MM.1S (cell line): ENCODE data around the gene PTPRD.

Source experiments
- DNase-seq: peaks from one replicate; pipeline ENCODE4 v3.0.0-alpha.2; 2015
- H2AFZ ChIP-seq: fragments of 300-600 bp; sonication (generic); 2 replicates; pipeline ENCODE4 v1.6.0; 2016; ENCODE audit warnings: antibody characterized with exemption, low read length
- H3F3A ChIP-seq: fragments of 300-600 bp; sonication (generic); 2 replicates; pipeline ENCODE4 v1.6.1; 2016; ENCODE audit warnings: mild to moderate bottlenecking, antibody characterized with exemption, low read length, moderate library complexity, mixed read lengths; ENCODE audit not compliant: insufficient read depth
- H3K27ac ChIP-seq: fragments of 300-600 bp; sonication (generic); 2 replicates; pipeline ENCODE4 v1.5.1; 2016; ENCODE audit warnings: mild to moderate bottlenecking, low read length
- H3K27me3 ChIP-seq: fragments of 300-600 bp; sonication (generic); replicated peaks from 2 replicates; pipeline ENCODE4 v1.6.0; 2016; ENCODE audit warnings: low read length; ENCODE audit not compliant: insufficient read depth
- H3K36me3 ChIP-seq: fragments of 300-600 bp; sonication (generic); replicated peaks from 2 replicates; pipeline ENCODE4 v1.6.1; 2016; ENCODE audit warnings: mild to moderate bottlenecking, low read length, mixed read lengths; ENCODE audit not compliant: insufficient read depth
- H3K4me1 ChIP-seq: fragments of 300-600 bp; sonication (generic); 2 replicates; pipeline ENCODE4 v1.6.1; 2016; ENCODE audit warnings: low read length, mixed read lengths
- H3K4me2 ChIP-seq: fragments of 300-600 bp; sonication (generic); 2 replicates; pipeline ENCODE4 v1.6.0; 2016; ENCODE audit warnings: low read depth, low read length
- H3K4me3 ChIP-seq: fragments of 300-600 bp; sonication (generic); 2 replicates; pipeline ENCODE4 v1.5.1; 2016; ENCODE audit warnings: low read length, mixed read lengths
- H3K79me2 ChIP-seq: fragments of 300-600 bp; sonication (generic); 2 replicates; pipeline ENCODE4 v1.6.1; 2016; ENCODE audit warnings: mixed run types, low read length, mixed read lengths
- H3K9ac ChIP-seq: fragments of 300-600 bp; sonication (generic); 2 replicates; pipeline ENCODE4 v1.6.1; 2016; ENCODE audit warnings: low read length, mixed read lengths
- H3K9me2 ChIP-seq: fragments of 300-600 bp; sonication (generic); replicated peaks from 2 replicates; pipeline ENCODE4 v1.6.1; 2016; ENCODE audit warnings: mild to moderate bottlenecking, low read length, mixed read lengths; ENCODE audit not compliant: insufficient read depth
- H3K9me3 ChIP-seq: fragments of 300-600 bp; sonication (generic); replicated peaks from 2 replicates; pipeline ENCODE4 v1.6.1; 2016; ENCODE audit warnings: mild to moderate bottlenecking, low read length, mixed read lengths; ENCODE audit not compliant: insufficient read depth
- H4K20me1 ChIP-seq: fragments of 300-600 bp; sonication (generic); 2 replicates; pipeline ENCODE4 v1.6.1; 2016; ENCODE audit warnings: mild to moderate bottlenecking, low read length, moderate library complexity, mixed read lengths; ENCODE audit not compliant: insufficient read depth
- CTCF ChIP-seq: fragments of 300-600 bp; sonication (generic); IDR thresholded peaks from 2 replicates; pipeline ENCODE4 v1.5.1; 2016; ENCODE audit warnings: antibody characterized with exemption, low read length, mixed read lengths
- EZH2 ChIP-seq: fragments of 300-600 bp; sonication (generic); optimal IDR thresholded peaks from 2 replicates; pipeline ENCODE3; 2017; ENCODE audit warnings: low read depth, mild to moderate bottlenecking, antibody characterized with exemption, low read length, mixed read lengths
- EZH2phosphoT487 ChIP-seq: fragments of 300-600 bp; sonication (generic); IDR thresholded peaks from 2 replicates; pipeline ENCODE4 v1.6.1; 2018; ENCODE audit warnings: antibody characterized with exemption, low read length

PTPRD gene

GRCh38 chr9:8727191-8727590, 1885.6 kb downstream of the PTPRD start:
- Histone ChIP-seq H3K4me3 (no peak overlapping the region), H3K9me3 (no peaks in the 10 kb centered on the region), H3K27ac (no peak overlapping the region), H3K4me1 (no peaks in the 10 kb centered on the region), H2AFZ (no peak overlapping the region), H3F3A (no peaks in the 10 kb centered on the region), H3K4me2 (no peak overlapping the region), H3K9me2 (no peaks in the 10 kb centered on the region; the same call in 1 of the 2 replicates), H4K20me1 (no peaks in the 10 kb centered on the region), H3K36me3 (no peaks in the 10 kb centered on the region), H3K9ac (no peak overlapping the region), H3K79me2 (no peaks in the 10 kb centered on the region), H3K27me3 (no peaks in the 10 kb centered on the region)
- no peak for TF ChIP-seq EZH2
- TF ChIP-seq CTCF: no peak
- no peak for TF ChIP-seq EZH2phosphoT487
- DNase-seq: no peak

GRCh38 chr9:8726692-8727091, 1886.1 kb downstream of the PTPRD start:
- H2AFZ ChIP-seq: no peak overlapping the region
- H4K20me1 ChIP-seq: no peaks in the 10 kb centered on the region
- H3K36me3 ChIP-seq: no peaks in the 10 kb centered on the region
- H3F3A ChIP-seq: no peaks in the 10 kb centered on the region
- no peak overlapping the region for H3K9ac ChIP-seq
- H3K4me1 ChIP-seq: no peaks in the 10 kb centered on the region
- H3K4me3 ChIP-seq: no peak overlapping the region
- no peaks in the 10 kb centered on the region for H3K79me2 ChIP-seq
- no peak for TF ChIP-seq CTCF
- no peak for TF ChIP-seq EZH2phosphoT487
- TF ChIP-seq EZH2: no peak
- no peaks in the 10 kb centered on the region for H3K9me3 ChIP-seq
- H3K27me3 ChIP-seq: no peaks in the 10 kb centered on the region
- no peak for DNase-seq
- H3K27ac ChIP-seq: no peak overlapping the region
- H3K9me2 ChIP-seq: no peaks in the 10 kb centered on the region; the same call in 1 of the 2 replicates
- H3K4me2 ChIP-seq: no peak overlapping the region

- no peak for DNase-seq
- H3K27me3 ChIP-seq: no peaks in the 10 kb centered on the region
- H3K27ac ChIP-seq: no peak overlapping the region
- H3K9me3 ChIP-seq: no peaks in the 10 kb centered on the region
- H4K20me1 ChIP-seq: no peaks in the 10 kb centered on the region
- no peaks in the 10 kb centered on the region for H3K4me1 ChIP-seq
- H3K9ac ChIP-seq: no peak overlapping the region
- H2AFZ ChIP-seq: no peak overlapping the region
- H3K79me2 ChIP-seq: no peaks in the 10 kb centered on the region
- no peaks in the 10 kb centered on the region for H3K36me3 ChIP-seq
- TF ChIP-seq EZH2phosphoT487 (no peak), EZH2 (no peak), CTCF (no peak)
- no peak overlapping the region for H3K4me3 ChIP-seq
- no peaks in the 10 kb centered on the region; the same call in 1 of the 2 replicates for H3K9me2 ChIP-seq
- H3F3A ChIP-seq: no peaks in the 10 kb centered on the region
- H3K4me2 ChIP-seq: no peak overlapping the region
Measured at GRCh38 chr9:8725635-8726034, 1887.2 kb downstream of the PTPRD start.
